Immature natural killer cell (primary cell): Measurements from ENCODE around the gene KLF2. TPM values are rescaled to one million over a fixed set of nuclear protein-coding genes. Genes with fewer than 3 reads are reported as not detected.

Experiments used
- DNase-seq, 3 donors: peaks; one replicate each; pipeline ENCODE4 v3.0.0; 2022; ENCODE audit warnings: mixed read lengths in 1 of 3
- H3K27ac Mint-ChIP-seq, 6 donors: one replicate each; pipeline ENCODE4 v1.8.0; 2020; ENCODE audit warnings: mixed read lengths in 6 of 6, mild to moderate bottlenecking in 5 of 6, inconsistent platforms in 4 of 6, moderate library complexity in 3 of 6
- H3K27me3 Mint-ChIP-seq, 3 donors: one replicate each; pipeline ENCODE4 v1.8.0; 2020 to 2021; ENCODE audit warnings: low read depth in 3 of 3, mild to moderate bottlenecking in 3 of 3, mixed read lengths in 3 of 3, moderate library complexity in 3 of 3, inconsistent platforms in 1 of 3
- H3K36me3 Mint-ChIP-seq, 3 donors: one replicate each; pipeline ENCODE4 v1.8.0; 2020; ENCODE audit warnings: mixed read lengths in 3 of 3, inconsistent platforms in 2 of 3, mild to moderate bottlenecking in 2 of 3
- H3K4me1 Mint-ChIP-seq, 2 donors: one replicate each; pipeline ENCODE4 v1.8.0; 2020; ENCODE audit warnings: inconsistent platforms in 2 of 2, mild to moderate bottlenecking in 2 of 2, mixed read lengths in 2 of 2, moderate library complexity in 1 of 2
- H3K4me3 Mint-ChIP-seq, 5 donors: one replicate each; pipeline ENCODE4 v1.8.0; 2020; ENCODE audit warnings: mild to moderate bottlenecking in 5 of 5, mixed read lengths in 5 of 5, inconsistent platforms in 3 of 5, moderate library complexity in 3 of 5
- H3K9me3 Mint-ChIP-seq, 6 donors: one replicate each; pipeline ENCODE4 v1.8.0; 2020; ENCODE audit warnings: mild to moderate bottlenecking in 6 of 6, mixed read lengths in 6 of 6, inconsistent platforms in 4 of 6, moderate library complexity in 3 of 6
- polyA plus RNA-seq, 3 donors: library from polyadenylated mRNA; unstranded; fragments of 300-500 nt; fragmentation: Illumina TruSeq; gene quantifications; one replicate each; pipeline ENCODE4 v1.2.3, GENCODE V29; 2021

The KLF2 gene
- polyA plus RNA-seq, 3 donors from 2014 or later = 55.0 to 102 (median 91.0) TPM

DNA sequence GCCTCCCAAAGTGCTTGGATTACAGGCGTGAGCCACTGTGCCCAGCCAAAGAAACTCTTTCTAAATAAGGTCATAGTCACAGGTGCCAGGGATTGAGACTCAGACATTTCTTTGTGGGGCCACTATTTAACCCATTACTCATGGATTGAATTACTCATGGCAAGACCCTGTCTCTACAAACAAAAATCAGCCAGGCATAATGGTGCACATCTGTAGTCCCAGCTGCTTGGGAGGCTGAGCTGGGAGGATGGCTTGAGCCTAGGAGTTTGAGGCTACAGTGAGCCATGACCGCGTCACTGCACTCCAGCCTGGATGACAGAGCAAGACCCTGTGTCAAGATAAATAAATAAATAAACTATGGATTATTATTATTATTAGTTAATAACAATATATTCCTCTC is 3.6 kb upstream of the KLF2 start:
- Mint-ChIP-seq H3K9me3 (peaks cover 0 to under 1% (median 0%) of the 10 kb centered on the region in 6 donors), H3K36me3 (peaks cover 3 to 6% (median 3%) of the 10 kb centered on the region in 3 donors), H3K27me3 (peaks cover 15 to 30% (median 22%) of the 10 kb centered on the region in 3 donors), H3K4me1 (peaks cover 11 to 14% of the 10 kb centered on the region in 2 donors), H3K4me3 (no peak overlapping the region), H3K27ac (no peak overlapping the region)
- DNase-seq = no peak

DNA sequence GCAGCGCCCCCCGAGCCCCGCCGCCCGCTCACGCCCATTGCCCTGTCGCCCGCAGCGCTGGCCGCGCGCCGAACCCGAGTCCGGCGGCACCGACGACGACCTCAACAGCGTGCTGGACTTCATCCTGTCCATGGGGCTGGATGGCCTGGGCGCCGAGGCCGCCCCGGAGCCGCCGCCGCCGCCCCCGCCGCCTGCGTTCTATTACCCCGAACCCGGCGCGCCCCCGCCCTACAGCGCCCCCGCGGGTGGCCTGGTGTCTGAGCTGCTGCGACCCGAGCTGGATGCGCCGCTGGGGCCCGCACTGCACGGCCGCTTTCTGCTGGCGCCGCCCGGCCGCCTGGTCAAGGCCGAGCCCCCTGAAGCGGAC is 518 bp downstream of the KLF2 start:
- Mint-ChIP-seq H3K27ac (peak overlapping the region in 4 of 6 donors; percentile 60 to 93 (median 80)), H3K4me1 (peaks cover 26 to 33% of the 10 kb centered on the region in 2 donors), H3K36me3 (peaks cover 40 to 42% (median 41%) of the 10 kb centered on the region in 3 donors), H3K4me3 (peak overlapping the region; percentile 60 to 80 (median 74)), H3K27me3 (peaks cover 48 to 72% (median 55%) of the 10 kb centered on the region in 3 donors), H3K9me3 (peaks cover 0 to 9% (median 1%) of the 10 kb centered on the region in 6 donors)
- no peak for DNase-seq

DNA sequence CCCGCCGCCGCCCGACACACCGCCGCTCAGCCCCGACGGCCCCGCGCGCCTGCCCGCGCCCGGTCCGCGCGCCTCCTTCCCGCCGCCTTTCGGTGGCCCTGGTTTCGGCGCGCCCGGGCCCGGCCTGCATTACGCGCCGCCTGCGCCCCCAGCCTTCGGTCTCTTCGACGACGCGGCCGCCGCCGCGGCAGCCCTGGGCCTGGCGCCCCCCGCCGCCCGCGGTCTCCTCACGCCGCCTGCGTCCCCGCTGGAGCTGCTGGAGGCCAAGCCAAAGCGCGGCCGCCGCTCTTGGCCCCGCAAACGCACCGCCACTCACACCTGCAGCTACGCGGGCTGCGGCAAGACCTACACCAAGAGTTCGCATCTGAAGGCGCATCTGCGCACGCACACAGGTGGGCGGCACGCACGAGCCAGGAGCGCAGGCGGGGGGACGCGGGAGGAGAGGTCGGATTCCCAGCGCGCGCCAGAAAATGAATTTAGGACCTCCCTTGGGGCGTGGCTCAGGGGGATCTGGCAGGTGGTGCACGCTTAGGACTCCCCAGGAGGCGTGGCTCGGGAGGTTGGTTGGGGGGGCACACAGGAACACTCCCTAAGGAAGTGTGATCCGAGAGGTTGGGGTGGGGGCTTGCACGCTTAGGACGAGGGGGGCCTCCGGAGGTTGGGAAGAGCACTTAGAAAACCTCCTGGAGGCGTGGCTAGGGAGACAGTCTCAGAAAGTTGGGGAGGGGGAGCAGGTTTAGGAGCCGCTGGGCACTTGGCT is 1.2 kb downstream of the KLF2 start:
- H3K27ac Mint-ChIP-seq = peak overlapping the region; percentile 94 to 99 (median 97)
- peaks cover 33 to 40% of the 10 kb centered on the region in 2 donors for H3K4me1 Mint-ChIP-seq
- H3K9me3 Mint-ChIP-seq = peaks cover 0 to 9% (median 1%) of the 10 kb centered on the region in 6 donors
- peaks cover 50 to 76% (median 62%) of the 10 kb centered on the region in 3 donors for H3K27me3 Mint-ChIP-seq
- H3K36me3 Mint-ChIP-seq = peaks cover 43 to 45% (median 45%) of the 10 kb centered on the region in 3 donors
- peak overlapping the region; percentile 93 to 100 (median 100) for H3K4me3 Mint-ChIP-seq
- peak; percentile 57 to 78 (median 75) for DNase-seq

DNA sequence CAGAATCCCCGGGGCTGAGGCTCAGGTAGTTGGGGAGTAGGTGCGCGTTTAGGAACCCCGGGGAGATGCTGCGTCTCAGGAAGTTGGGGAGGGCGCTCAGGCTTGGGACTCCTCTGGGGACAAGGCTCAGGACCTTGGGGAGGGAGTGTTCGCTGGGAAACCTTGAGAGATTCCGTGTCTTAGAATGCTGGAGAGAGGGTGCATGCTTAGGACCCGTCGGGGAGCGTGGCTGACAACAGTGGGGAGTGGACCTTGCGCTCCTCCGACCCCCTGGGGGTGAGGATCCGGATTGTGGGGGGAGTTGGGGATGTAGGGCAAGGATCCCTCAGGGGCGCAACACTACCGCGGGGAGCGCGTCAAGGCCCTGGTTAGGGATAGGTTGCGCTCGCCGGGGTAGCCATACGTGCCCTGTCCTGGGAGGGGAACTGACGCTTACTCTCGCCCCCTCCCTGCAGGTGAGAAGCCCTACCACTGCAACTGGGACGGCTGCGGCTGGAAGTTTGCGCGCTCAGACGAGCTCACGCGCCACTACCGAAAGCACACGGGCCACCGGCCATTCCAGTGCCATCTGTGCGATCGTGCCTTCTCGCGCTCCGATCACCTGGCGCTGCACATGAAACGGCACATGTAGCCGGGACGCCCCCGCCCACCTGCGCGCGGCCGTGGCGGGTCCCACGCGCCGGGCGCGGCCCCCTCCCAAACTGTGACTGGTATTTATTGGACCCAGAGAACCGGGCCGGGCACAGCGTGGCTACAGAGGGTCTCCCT is 2.0 kb downstream of the KLF2 start:
- Mint-ChIP-seq H3K9me3 (peaks cover 0 to 9% (median 1%) of the 10 kb centered on the region in 6 donors), H3K27me3 (peaks cover 51 to 76% (median 69%) of the 10 kb centered on the region in 3 donors), H3K4me1 (peaks cover 40 to 47% of the 10 kb centered on the region in 2 donors), H3K27ac (peak overlapping the region; percentile 96 to 99 (median 98)), H3K4me3 (peak overlapping the region; percentile 93 to 100 (median 100)), H3K36me3 (peaks cover 43 to 45% (median 45%) of the 10 kb centered on the region in 3 donors)
- peak; percentile 66 to 79 (median 76) for DNase-seq

DNA sequence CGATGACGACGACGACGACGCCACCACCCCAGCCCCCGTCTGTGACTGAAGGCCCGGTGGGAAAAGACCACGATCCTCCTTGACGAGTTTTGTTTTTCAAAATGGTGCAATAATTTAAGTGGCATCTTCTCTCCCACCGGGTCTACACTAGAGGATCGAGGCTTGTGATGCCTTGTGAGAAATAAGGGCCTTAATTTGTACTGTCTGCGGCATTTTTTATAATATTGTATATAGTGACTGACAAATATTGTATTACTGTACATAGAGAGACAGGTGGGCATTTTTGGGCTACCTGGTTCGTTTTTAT is 2.5 kb downstream of the KLF2 start:
- Mint-ChIP-seq H3K36me3 (peaks cover 43 to 45% (median 45%) of the 10 kb centered on the region in 3 donors), H3K4me3 (peak overlapping the region; percentile 93 to 100 (median 100)), H3K9me3 (peaks cover 0 to 9% (median 1%) of the 10 kb centered on the region in 6 donors), H3K27me3 (peaks cover 51 to 77% (median 74%) of the 10 kb centered on the region in 3 donors), H3K4me1 (peaks cover 46 to 53% of the 10 kb centered on the region in 2 donors), H3K27ac (peak overlapping the region; percentile 96 to 99 (median 96))
- no peak for DNase-seq

DNA sequence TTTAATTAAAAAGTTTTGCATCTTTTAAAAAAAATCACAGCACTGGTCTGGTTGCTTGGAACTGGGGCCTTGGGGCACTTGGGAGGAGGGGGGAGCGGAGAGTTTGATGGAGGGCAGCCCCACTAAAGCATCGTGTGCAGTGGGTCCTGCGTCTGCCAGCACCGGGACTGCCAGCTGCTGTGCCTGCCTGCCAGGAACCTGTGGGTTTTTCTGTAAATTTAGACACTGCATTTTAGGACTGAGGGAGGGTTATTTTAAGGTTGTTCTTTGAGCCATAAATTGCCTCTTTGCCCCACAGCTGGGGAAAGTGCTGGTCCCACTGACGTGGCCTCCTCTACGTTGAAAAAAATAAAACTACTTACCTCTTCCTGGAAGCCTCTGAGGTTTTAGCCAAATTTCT is 2.9 kb downstream of the KLF2 start:
- H3K4me3 Mint-ChIP-seq = peak overlapping the region; percentile 93 to 100 (median 100)
- peaks cover 51 to 77% (median 76%) of the 10 kb centered on the region in 3 donors for H3K27me3 Mint-ChIP-seq
- H3K27ac Mint-ChIP-seq = peak overlapping the region; percentile 96 to 99 (median 96)
- peak in 2 of 3 donors; percentile 36 to 46 for DNase-seq
- peaks cover 49 to 56% of the 10 kb centered on the region in 2 donors for H3K4me1 Mint-ChIP-seq
- peaks cover 43 to 45% (median 45%) of the 10 kb centered on the region in 3 donors for H3K36me3 Mint-ChIP-seq
- H3K9me3 Mint-ChIP-seq = peaks cover 0 to 9% (median 1%) of the 10 kb centered on the region in 6 donors

DNA sequence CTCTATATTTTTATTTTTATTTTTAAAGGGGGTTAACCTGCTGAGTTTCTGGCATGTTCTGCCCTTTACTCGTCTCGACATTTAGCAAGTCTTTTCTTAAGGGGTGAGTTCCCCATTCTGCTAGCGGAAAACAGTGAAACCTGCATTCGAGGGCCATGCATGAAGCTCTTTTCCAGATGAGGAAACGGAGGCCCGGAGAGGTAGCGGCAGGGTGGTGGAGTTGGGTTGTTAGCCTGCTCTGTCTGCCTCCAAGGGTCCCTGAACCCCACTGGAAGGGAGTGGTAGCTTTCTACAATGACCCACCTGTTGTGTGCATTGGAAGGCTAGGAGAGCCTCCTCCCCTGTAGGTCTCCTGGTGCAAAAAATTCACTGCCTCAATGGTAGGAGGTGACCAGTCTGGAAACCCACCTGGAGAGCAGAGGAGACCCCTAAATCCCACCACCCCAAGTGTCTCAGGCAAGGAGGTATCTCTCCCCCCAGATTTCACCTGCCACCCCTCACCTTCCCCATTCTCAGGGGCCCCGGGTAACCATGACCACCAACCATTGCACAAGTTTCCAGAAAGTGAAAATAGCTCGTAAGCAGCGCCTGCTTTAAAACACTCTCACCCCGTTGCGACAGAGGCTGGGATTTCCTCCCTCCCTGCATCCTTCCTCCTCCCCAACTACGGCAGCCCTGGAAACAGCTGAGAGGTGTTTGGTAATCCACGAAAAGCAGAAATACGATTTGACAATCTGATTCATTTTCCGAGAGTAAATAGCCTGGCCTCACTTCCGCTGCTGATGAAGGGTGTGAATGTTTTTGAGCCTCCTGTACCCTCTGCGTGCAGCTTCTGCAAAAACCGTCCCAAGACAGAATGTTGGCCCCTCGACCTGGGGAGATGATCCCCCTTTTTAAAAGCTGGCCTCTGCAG is 3.5 kb downstream of the KLF2 start:
- peak; percentile 77 to 81 (median 79) for DNase-seq
- peaks cover 51 to 74% (median 73%) of the 10 kb centered on the region in 3 donors for H3K27me3 Mint-ChIP-seq
- peak overlapping the region; percentile 93 to 100 (median 100) for H3K4me3 Mint-ChIP-seq
- peaks cover 0 to 9% (median 1%) of the 10 kb centered on the region in 6 donors for H3K9me3 Mint-ChIP-seq
- H3K27ac Mint-ChIP-seq = peak overlapping the region; percentile 96 to 99 (median 96)
- H3K4me1 Mint-ChIP-seq = peaks cover 52 to 56% of the 10 kb centered on the region in 2 donors
- H3K36me3 Mint-ChIP-seq = peaks cover 43 to 45% (median 45%) of the 10 kb centered on the region in 3 donors

DNA sequence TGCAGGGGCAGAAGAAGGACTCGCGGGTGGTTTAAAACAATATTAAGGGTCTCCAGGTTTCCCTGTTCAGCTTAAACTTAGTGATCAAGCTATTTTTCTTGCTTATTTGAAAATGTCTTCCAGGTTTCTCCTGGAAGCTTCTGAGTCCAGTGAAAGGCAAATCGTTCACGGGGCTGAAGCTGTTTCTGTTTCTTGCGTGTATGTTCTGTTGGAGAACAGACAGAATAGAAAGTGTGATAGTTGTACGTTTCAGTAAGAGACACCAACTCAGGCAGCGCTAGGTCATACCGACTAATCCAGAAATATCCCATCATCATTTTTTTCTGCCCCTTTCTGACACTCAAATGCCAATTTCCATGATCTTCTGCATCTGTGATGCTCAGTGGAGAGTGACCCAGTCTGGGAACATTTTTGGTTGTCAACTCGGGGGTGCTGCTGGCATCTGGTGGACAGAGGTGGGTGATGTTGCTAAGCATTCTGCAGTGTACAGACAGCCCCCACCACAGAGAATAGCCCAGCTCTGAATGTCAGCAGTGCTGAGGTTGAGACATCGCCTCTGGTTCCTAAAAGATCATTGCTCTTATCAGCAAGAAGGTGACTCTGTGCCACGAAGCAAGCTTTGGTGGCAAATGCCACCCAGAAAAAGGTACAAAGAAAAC is 4.3 kb downstream of the KLF2 start:
- Mint-ChIP-seq H3K9me3 (peaks cover 0 to 9% (median 1%) of the 10 kb centered on the region in 6 donors), H3K4me1 (peaks cover 58 to 59% of the 10 kb centered on the region in 2 donors), H3K27me3 (peaks cover 48 to 71% (median 69%) of the 10 kb centered on the region in 3 donors), H3K27ac (peak overlapping the region; percentile 96 to 99 (median 96)), H3K36me3 (peaks cover 43 to 45% (median 45%) of the 10 kb centered on the region in 3 donors), H3K4me3 (peak overlapping the region; percentile 93 to 100 (median 100))
- peak; percentile 74 to 82 (median 80) for DNase-seq

DNA sequence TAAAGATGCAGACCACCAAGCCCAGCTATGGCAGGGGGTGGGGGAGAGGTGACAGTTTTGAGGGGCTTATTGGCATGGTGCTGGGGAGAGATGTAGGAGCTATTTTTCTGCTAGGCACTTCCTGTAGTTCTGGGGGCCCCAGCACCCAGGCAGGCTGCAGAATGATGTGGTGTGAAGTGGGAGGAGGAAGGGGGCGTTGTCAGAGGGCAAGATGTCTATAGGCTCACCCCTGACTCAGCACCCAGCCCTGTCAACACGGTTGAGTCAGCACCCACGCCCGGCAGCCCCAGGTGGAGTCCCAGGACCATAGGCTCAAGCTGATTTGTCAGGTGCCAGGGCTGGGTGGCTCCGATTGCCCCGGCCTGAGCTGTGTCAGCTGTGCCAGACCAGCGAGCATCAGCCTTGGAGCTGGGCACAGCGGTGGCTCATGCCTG is 5.8 kb downstream of the KLF2 start:
- H3K4me3 Mint-ChIP-seq = peak overlapping the region; percentile 93 to 100 (median 100)
- H3K9me3 Mint-ChIP-seq = peaks cover 0 to 9% (median 1%) of the 10 kb centered on the region in 6 donors

DNA sequence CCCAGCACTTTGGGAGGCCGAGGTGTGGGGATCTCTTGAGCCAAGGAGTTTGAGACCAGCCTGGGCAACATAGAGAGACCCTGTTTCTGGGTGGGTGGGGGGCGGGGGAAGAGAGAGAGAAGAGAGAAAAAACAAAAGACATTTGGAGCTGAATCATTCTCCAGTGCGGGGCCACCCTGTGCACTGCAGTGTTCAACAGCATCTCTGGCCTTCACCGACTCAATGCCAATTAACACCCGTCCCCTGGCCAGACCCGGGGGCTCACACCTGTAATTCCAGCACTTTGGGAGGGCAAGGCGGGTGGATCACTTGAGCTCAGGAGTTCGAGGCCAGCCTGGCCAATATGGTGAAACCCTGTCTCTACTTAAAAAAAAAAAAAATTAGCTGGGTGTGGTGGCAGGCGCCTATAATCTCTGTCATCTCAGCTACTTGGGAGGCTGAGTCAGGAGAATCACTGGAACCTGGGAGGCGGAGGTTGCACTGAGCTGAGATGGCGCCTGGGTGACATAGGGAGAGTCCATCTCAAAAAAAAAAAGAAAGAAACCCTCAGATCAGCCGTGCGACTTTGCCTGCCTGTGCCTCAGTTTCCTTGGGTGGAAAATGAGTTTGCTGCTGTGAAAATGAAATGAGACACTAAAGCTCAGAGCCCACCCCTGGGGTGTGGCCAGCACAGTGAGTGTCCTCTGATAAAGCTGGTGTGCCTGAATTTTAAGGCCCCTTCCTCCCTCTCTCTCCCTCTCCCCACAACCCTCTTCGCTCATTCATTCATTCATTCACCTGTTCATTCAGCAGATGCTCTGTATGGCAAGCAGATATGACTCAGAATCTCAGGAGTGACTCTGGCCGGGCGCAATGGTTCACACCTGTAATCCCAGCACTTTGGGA is 6.4 kb downstream of the KLF2 start:
- Mint-ChIP-seq H3K4me1 (peaks cover 74 to 75% of the 10 kb centered on the region in 2 donors), H3K9me3 (peaks cover 0 to 9% (median 1%) of the 10 kb centered on the region in 6 donors)
- DNase-seq = peak; percentile 33 to 64 (median 58)

More for the DNA sequence above, 5.8 kb downstream of the KLF2 start:
- H3K4me1 Mint-ChIP-seq = peaks cover 69 to 70% of the 10 kb centered on the region in 2 donors
- peaks cover 47 to 77% (median 69%) of the 10 kb centered on the region in 3 donors for H3K27me3 Mint-ChIP-seq
- H3K36me3 Mint-ChIP-seq = peaks cover 43 to 45% (median 45%) of the 10 kb centered on the region in 3 donors
- peak overlapping the region; percentile 96 to 99 (median 96) for H3K27ac Mint-ChIP-seq
- DNase-seq = peak; percentile 92 to 95 (median 93)

DNA sequence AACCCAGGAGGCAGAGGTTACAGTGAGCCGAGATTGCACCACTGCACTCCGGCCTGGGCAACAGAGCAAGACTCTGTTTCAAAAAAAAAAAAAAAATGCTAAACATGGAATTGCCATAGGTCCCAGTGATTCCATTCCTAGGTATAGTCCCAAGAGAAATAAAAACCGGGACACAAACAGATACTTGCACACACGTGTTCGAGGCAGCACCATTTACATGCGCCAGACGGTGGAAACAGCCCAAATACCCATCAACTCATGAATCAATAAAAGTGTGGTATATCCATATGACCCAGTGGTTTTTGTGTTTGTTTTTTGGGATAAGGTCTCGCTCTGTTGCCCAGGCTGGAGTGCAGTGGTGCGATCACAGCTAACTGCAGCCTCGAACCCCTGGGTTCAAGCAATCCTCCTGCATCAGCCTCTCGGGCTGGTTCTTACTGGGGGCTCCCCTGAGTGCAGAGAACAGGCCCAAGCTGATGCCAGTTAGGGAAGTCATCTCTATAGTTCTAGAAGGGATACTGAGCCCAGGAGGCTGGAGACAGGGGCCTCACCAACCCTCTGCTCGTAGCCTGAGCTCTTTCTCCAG is 8.5 kb downstream of the KLF2 start:
- DNase-seq = no peak
- peak overlapping the region; percentile 94 to 99 (median 96) for H3K27ac Mint-ChIP-seq
- peaks cover 92% of the 10 kb centered on the region in 2 donors for H3K4me1 Mint-ChIP-seq
- H3K36me3 Mint-ChIP-seq = peaks cover 20% of the 10 kb centered on the region in 3 donors
- H3K4me3 Mint-ChIP-seq = peak overlapping the region in 4 of 5 donors; percentile 12 to 77 (median 56)
- H3K9me3 Mint-ChIP-seq = peaks cover 0 to 2% (median 0%) of the 10 kb centered on the region in 6 donors
- peaks cover 31 to 58% (median 55%) of the 10 kb centered on the region in 3 donors for H3K27me3 Mint-ChIP-seq

More for the DNA sequence above, 6.4 kb downstream of the KLF2 start:
- peak overlapping the region; percentile 93 to 100 (median 100) for H3K4me3 Mint-ChIP-seq
- peaks cover 47 to 76% (median 68%) of the 10 kb centered on the region in 3 donors for H3K27me3 Mint-ChIP-seq
- H3K36me3 Mint-ChIP-seq = peaks cover 39 to 41% (median 41%) of the 10 kb centered on the region in 3 donors
- peak overlapping the region; percentile 96 to 99 (median 96) for H3K27ac Mint-ChIP-seq
